ENCODE data around the gene NOLC1. TPM values are rescaled to one million over a fixed set of nuclear protein-coding genes. Genes with fewer than 3 reads are reported as not detected.

NOLC1 gene
- polyA plus RNA-seq (2014; cell fraction: cytosol; rRNA removed): 108 and 127 TPM in 2 replicates
- 66.8 and 109 TPM in 2 replicates for polyA plus RNA-seq (2014; cell fraction: nucleus; rRNA removed)

DNA sequence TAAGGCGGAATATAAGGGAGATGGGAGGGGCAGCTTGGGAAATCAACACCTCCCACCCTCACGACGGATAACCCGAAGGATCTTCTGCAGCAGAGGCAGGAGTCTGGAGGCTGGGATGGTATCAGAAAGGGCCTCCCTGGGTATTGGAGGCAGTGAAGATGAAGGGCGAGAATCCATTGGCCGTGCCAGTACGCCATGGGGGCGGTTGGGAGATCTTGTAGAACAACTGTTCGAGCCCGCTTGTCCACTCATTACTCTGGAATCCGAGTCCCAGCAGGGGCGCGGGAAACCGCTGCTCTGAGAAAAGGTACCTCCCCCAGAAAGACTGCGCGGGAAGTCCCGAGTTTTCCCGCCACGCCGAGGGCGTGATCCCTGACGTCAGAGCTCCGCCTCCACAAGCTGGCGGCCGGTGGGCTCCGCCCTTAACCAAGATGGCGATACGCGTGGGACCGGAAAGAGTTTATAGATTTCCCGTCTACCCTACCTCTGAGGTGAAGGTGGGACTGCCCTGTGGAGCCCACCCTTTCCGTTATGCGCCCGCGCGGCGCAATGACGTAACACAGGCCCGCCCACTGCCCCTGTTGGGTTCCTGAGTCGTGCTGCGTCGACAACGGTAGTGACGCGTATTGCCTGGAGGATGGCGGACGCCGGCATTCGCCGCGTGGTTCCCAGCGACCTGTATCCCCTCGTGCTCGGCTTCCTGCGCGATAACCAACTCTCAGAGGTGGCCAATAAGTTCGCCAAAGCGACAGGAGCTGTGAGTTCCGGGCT is at the start of gene NOLC1:
Gene NOLC1 (plus strand): TSS at position 616 of the 771 bp plus-strand sequence. CDS start 22 bp downstream, at position 638.
- peak; percentile 99 for DNase-seq (ENCODE audit: low spot score)

- no peak for DNase-seq (ENCODE audit: low spot score)
Measured at GRCh38 chr10:102102421-102102820, 49.8 kb upstream of the NOLC1 start.

- no peak for DNase-seq (ENCODE audit: low spot score)
Measured at GRCh38 chr10:102106998-102107397, 45.2 kb upstream of the NOLC1 start.

GRCh38 chr10:102109166-102110116 is 42.7 kb upstream of the NOLC1 start:
- DNase-seq (ENCODE audit: low spot score): no peak

DNA sequence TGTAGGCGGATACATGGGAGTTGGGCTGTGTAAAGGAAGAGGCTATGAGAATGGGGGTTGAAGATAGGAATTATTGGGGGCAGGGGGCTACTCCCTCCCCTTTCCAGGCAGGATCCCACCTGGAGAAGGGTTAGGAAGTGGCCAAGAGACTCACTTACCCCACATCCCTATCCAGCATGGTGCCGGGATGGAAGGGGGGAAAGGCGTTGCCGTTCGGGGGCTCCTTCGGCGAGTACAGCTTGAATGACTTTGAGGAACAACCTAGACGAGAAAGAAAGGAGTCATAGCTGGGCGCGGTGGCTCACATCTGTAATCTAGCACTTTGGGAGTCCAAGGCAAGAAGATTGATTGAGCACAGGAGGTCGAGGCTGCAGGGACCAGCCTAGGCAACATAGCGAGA is 40.9 kb upstream of the NOLC1 start:
- no peak for DNase-seq (ENCODE audit: low spot score)

- peak; percentile 44 for DNase-seq (ENCODE audit: low spot score)
Measured at GRCh38 chr10:102112210-102112817, 39.9 kb upstream of the NOLC1 start.

DNA sequence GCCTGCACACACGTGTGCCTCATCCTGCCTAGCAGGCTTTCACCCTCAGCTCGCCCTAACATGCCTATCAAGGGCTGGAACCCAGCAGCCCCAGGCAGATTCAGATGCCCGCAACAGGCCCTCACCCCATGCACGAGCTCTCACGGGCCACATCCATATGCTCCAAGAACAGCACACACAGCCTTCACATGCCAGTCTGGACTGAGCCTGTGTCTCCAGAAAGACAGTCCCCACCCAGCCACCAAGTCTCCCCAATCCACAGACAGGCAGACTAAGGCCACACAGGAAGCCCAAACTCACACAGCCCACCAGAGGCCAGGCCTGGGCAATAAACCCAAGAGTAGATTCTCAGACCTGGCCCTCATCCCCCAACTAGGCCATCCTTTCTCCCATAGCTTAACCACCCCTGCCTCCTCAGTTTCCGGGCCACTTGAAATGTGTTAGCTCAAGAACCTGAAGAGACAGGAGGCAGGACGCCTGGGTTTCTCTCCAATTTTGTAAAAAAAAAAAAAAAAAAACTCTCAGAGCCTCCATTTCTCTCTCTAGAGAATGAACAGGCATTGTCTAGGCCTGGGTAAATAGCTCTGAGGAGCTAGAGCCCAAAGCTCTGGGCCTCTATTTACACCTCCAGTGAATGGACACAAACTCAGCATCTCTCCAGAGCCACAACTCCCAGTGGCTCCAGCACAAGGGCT is 38.8 kb upstream of the NOLC1 start:
- DNase-seq (ENCODE audit: low spot score): no peak

DNA sequence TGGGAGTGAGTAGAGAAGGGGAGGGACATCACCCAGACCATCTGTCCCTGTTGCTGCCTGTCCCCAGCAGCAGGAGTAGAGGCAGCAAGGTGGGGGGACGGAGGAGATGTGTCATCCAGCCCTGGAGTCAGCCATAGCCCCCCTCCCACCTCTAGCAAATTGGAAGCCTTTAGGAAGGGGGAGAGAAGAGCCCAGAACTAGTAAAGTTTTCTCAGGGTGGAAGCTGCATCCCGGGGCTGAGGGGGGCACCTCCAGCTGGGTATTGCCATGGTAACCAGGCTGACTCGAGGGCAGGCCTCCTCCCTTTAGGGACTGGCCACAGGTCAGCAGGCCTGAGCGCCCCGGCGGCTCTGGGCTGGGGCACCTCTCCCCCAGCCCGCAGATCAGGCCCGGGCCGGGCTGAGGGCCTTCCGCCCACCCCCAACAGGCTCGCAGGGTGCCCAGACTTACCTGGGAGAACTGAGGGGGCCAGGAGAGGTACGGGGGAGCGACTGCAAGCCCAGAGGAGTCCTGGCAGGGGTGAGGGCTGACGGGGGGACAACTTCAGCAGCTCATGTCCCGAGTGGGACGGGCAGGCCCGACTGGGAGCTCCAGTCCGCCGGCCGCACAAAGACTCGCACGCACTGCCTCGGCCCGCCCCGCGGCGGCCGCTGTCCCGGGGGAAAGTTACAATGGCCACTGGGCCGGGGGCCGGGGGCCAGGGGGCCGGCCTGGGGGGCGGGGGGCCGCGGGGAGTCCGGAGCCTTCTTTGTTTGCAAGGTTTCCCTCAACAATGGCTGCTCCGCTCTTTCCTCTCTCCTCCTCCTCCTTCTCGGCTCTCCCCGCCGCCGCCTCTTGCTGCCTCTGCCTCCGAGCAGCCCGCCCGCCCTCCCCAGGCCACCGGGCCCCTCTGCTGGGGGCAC is 38.0 kb upstream of the NOLC1 start:
- no peak for DNase-seq (ENCODE audit: low spot score)

- peak; percentile 85 for DNase-seq (ENCODE audit: low spot score)
Measured at GRCh38 chr10:102114861-102115618, 37.1 kb upstream of the NOLC1 start.

DNA sequence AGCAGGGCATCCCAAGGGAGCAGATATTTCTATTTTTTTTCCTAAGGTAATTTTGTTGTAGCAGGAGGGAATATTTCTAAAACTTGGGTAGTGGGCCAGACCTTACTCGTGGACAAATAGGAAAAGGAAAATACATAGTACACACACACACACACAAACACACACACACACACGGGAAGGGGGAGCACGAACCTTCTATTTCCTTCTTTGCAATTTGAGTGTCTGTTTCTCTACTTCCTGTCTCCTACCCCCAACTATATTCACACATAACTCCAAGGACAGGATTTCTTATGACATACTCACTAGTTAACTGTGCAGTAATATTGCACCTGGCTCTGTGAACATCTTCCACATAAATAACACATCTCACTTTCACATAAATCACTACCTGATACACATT is 36.4 kb upstream of the NOLC1 start:
- no peak for DNase-seq (ENCODE audit: low spot score)

GRCh38 chr10:102116656-102117055 is 35.5 kb upstream of the NOLC1 start:
- no peak for DNase-seq (ENCODE audit: low spot score)

DNA sequence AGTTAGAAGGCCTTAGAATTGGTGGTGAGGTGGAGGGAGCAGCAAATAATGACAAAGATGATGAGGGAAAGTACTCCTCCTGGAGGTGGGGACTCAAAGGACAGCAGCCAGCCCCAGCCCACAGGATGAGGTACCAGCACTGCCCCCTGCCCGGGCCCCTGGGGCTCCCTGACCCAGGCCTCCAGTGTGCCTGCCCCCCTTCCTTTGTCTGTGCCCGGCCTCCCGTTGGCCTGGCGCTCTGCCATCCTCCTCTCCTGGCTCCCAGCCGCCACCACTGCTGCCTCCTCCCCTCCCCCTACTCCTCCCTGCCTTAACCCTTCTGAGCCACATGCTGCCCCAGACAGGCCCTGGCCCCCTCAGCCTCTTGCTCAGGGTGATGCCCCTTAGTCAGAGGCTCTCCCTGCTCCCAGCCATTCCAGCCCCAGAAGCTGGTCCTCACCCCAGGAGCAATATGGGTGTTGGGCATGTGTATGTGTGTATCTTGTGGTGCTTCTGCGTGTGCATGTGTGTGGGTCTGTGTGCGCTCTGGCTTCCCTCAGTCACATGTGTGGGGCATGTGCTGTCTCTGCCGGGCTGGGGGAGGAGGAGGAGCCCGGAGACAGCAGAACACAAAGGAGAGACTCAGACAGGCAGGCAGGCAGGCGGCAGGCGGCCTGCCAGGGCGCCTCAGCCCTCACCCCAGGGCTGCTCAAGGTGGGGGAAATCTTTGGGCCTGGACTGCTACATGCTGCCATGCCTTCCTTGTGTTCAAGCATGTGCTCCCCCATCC is 34.6 kb upstream of the NOLC1 start:
- peak; percentile 87 for DNase-seq (ENCODE audit: low spot score)

DNA sequence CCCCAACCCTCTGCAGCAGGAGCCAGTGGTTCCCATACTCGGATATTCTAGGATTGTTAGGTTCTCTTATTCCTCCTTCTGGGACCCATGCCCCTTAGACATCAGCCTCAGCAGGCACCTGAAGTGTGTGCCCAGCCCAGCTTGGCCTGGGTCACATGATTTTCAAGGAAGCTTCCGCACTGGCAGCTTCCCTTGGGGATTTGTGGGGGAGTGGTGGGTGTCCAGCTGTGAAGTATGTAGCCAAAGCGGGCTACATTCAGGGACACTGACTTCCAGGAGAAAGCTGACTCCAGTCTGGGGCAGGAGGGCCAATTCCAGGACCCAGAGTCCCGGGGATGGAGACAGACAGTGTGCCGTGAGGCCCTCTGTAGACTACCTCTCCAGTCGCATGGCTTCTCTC is 33.3 kb upstream of the NOLC1 start:
- peak; percentile 49 for DNase-seq (ENCODE audit: low spot score)

DNA sequence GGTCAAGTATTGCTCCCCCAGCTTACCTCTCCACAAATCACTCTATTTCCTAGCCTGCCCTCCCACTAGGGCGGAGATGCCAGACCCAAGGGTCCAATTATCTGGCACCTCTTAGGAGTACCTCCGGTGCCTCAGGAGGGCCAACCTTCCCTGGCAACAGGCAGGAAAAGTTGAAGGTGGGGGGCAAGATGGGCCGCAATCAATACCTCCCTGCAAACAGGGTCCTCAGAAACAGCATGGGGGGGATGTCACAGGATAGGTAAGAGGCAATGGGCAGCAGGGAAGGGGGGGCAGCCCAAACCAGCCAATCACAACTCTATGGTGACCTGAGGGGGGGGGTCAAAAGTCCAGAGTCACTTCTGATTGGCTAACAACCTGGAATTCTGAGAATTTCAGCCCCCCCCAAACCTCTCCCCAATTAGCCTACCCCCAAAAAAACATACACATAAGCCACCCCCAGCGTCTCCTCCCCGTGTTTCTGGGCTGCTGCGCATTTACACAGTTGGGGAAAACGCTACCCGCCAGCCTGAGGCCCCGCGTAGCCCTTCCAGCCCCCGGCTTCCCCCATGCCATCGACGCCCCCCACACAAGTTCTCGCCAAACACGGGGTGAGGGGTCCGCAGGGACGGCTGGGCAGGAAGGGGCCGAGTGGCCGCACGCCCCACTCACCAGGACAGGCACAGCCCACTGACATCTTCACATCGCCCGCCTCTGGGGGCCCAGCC is 32.6 kb upstream of the NOLC1 start:
- peak; percentile 64 for DNase-seq (ENCODE audit: low spot score)

- DNase-seq (ENCODE audit: low spot score): peak; percentile 92
Measured at GRCh38 chr10:102120142-102120990, 31.8 kb upstream of the NOLC1 start, which contains the start of gene LDB1. Gene LDB1, minus strand, starts transcription at chr10:102120368. Its CDS starts 258 bp downstream, at chr10:102120110.

DNA sequence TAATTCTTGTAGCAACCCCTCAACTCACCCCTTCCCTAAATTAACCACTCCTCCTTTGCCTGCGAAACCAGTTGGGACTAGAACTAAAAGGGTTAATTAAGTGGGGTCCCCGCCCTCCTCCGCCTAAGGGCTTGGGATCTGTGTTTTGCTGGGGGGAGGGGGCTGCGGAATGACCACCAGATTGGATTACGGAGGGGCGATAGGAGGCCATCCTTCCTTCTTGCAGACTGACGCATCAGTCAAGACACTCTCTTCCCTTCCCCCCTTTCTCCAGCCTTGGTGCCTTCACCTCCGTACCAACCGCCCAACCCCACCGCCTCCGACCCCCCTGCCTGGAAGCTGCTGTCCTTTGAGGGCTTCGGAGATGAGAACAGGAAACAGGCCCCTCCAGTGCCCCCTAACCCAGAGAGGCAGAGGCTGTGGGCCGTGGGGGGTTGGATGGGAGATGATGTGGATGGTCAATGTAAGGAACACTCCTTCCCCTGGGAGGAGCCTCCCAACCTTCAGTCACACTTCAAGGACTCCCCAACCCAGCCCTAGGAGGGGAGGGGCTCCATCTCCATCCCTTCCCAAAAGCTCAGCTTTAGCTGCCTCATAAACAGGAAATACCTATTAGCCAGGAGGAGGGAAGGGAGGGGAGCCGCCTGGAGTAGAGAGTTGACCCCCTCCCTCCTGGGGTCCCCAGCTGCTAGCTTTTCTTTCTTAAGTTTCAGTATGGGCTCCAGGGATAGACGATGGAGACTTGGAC is 31.0 kb upstream of the NOLC1 start:
- peak; percentile 93 for DNase-seq (ENCODE audit: low spot score)
